Activated CD4-positive, alpha-beta T cell treated with anti-CD3 and anti-CD28 coated beads, Interleukin-2, amount 50 U/mL, for 1 hour (primary cell): Measurements from ENCODE around the gene RAB2B.

Experiments used
- DNase-seq: peaks from one replicate; pipeline ENCODE4 v3.0.0-alpha.2; 2020

Gene RAB2B

GRCh38 chr14:21476925-21477681, at the start of gene RAB2B, which contains the start of gene TOX4:
Gene RAB2B (minus strand): TSS chr14:21476959. CDS start chr14:21476872, 87 bp downstream.
Gene TOX4 (plus strand): TSS chr14:21477195. CDS start chr14:21477279, 84 bp downstream.
- peak; percentile 93 for DNase-seq

- peak; percentile 57 for DNase-seq
Observed at GRCh38 chr14:21525962-21526671, 49.4 kb upstream of the RAB2B start, which contains the start of gene SALL2. Gene SALL2 (minus strand): TSS chr14:21526346. CDS start chr14:21526127, 219 bp downstream.

- DNase-seq: no peak
Observed at GRCh38 chr14:21525571-21525961, 48.8 kb upstream of the RAB2B start.

GRCh38 chr14:21524575-21525490, 48.1 kb upstream of the RAB2B start:
- DNase-seq: no peak

- no peak for DNase-seq
Observed at GRCh38 chr14:21523203-21523602, 46.4 kb upstream of the RAB2B start.

- no peak for DNase-seq
Observed at GRCh38 chr14:21521501-21521900, 44.7 kb upstream of the RAB2B start.

DNA sequence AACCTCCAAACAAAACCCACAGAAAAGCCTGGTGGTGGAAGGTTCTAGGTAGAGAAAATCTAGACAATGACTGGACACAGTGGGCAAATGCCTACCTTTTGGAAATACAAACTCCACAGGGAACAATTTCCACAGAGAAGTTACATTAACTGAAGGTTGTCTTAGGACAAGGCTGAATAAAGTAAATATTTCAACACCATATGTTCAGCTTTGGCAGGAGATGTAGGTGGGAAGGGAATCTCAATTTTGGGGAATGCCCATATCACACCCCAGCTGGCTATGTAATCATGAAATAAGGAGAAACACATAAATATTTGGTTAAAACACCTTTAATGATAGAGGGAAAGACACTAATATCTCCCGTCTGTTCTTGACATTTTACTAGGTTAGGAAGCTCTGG, 44.0 kb upstream of the RAB2B start:
- DNase-seq: no peak

- no peak for DNase-seq
Observed at GRCh38 chr14:21518725-21519124, 42.0 kb upstream of the RAB2B start.

GRCh38 chr14:21514341-21514740, 37.6 kb upstream of the RAB2B start:
- DNase-seq: no peak

DNA sequence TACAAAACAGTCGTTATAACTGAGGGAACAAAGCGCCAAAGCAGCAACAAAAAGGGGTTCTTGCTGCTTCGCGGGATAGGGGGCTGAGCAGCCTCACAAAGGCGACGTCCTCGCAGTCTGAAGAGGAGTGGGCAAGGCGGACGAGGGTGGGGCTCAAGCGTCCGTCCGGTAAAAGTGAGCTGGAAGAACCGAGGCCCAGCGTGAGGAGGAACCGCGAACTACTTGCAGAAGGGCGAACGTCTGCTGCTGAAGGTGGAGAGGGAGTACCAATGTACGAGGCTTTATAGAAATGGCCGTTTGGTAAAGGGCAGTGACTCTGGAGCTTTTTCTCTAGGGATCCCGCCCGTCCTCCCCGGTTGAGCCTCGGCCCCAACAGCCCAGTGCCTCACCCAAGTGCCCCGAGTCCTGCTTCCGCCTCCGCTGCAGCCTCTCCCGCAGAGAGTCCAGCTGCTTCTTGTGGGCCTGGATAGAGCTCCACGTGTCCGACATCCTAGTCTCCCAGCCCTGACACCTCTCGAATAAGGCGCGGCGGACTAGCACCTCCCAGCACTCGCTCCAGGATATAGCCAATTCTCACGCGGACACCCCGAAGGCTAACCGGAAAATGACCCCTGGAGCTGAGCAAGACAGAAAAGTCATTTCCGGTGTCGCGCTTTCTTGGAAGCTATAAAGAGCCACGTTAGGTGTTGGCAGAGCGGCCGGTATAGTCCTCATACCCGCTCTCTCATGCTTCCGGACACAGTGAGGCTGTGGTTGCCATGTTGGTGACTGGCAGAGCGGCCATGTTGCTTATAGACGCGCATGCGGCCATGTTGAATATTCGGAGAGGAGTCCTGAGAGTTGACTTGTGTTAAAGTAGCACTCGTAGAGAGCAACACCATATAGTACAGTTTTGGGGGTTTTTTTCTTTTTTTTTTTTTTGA, 34.2 kb upstream of the RAB2B start, which contains the start of gene METTL3:
Gene METTL3 (minus strand): TSS at position 606 of the 923 bp plus-strand sequence. CDS start 117 bp downstream, at position 489.
- peak; percentile 91 for DNase-seq

DNA sequence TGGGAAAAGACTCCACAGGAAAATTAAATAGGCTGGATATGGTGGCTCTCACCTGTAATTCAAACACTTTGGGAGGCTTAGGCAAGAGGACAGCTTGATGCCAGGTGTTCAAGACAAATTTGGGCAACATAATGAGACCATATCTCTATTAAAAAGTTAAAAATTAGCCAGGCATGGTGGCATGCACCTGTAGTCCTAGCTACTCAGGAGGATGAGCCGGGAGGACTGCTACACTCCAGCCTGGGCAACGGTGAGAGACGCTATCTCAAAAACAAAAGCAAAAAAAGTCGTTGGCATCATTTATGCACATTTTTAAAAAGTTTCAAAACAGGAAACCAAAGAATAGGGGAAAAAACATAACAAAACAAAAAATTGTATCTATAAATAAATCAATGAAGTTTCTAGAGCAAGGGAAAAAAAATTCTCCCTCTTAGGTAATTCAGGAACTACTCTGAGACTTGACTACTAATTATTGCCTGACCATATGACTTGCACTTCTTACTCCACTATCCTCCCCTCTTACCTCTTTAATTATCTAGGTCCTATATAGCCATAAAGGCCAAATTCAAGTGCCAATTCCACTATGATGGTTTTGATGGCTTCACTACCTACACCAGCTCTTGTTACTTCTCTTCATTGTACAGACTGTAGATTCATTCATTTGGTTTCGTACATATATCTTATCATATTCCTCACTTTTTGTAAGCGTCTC, 32.8 kb upstream of the RAB2B start:
- DNase-seq: no peak

- DNase-seq: no peak
Observed at GRCh38 chr14:21506557-21506956, 29.8 kb upstream of the RAB2B start.

- DNase-seq: no peak
Observed at GRCh38 chr14:21505012-21505553, 28.3 kb upstream of the RAB2B start.

DNA sequence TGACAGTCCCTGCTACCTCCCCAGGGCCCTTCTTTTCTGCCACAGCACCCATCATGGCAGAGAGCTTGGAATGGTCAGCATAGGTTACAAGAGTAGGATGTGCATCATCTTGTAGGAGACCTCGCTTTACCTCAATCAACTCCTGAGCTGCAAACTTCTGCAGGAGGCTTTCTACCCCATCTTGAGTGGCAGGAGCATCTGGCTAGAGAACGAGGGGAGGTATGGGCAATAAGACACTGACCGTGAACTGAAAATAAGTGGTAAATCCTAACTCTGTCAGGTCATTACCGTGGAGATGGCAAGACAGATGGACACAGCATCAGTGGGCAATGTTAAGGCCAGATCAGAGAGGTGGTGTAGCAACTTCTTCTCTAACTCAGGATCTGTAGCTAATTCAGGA, 26.6 kb upstream of the RAB2B start:
- no peak for DNase-seq

GRCh38 chr14:21501568-21501967, 24.8 kb upstream of the RAB2B start:
- no peak for DNase-seq

DNA sequence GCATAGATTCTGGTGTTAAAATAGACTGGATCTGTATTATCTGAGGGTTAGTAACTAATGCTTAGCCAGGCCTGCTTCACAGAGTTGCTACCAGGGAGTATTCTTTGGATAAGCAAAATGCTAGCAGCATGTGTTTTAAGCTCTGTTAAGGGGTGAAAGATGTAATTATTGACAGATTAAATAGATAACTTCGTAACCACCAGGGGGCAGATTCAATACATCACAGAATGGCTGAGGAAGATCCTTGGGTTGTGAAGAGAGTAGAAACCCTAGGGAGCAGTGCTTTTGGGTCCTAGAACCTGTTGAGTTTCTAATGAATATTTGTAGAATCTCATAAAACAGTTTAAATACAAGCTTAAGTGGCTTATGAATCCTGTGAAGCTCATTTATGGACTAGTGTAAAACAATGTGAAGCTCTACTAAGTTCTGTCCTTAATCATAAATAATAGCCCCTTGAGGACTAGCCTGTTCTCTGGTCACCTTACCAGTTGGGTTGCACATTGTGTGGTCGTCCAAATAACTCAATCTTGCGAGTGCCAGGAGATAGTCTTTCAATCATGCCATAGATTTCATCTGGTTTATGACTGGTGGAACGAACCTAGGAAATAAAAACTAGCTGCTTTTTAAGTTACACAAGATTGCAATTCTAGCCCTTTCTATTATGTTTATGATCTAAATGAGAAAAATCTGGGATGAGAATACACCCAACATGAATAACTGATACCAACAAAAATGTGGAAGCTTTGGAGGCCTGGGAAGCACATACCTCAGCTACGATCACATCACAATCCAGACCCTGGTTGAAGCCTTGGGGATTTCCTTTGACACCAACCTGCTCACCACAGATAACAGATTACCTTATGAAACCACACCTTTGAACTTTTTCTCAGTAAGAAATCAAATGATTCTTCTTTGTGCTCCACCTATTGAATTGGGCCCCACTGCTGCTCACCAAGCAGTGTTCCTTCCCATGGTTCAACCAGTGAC, 22.1 kb upstream of the RAB2B start:
- no peak for DNase-seq

DNA sequence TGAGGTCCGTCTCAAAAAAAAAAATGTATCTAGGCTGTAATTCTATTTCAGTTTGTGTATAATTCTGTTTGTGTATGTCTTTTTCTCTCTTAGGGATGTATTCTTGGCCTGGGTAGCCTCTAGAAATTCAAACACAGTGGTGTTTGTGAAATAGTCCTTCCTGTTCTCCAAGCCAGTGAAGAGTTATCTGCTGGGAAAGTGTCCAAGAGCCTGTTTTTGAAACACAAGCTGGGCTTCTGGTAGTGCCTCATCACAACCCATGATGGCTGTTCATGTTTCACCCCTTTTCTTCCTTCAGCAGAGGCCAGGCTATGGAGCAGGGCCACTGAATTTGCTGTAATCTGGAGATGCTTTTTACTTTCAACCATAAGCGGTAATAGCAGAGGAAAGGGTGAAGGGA, 19.7 kb upstream of the RAB2B start:
- no peak for DNase-seq

DNA sequence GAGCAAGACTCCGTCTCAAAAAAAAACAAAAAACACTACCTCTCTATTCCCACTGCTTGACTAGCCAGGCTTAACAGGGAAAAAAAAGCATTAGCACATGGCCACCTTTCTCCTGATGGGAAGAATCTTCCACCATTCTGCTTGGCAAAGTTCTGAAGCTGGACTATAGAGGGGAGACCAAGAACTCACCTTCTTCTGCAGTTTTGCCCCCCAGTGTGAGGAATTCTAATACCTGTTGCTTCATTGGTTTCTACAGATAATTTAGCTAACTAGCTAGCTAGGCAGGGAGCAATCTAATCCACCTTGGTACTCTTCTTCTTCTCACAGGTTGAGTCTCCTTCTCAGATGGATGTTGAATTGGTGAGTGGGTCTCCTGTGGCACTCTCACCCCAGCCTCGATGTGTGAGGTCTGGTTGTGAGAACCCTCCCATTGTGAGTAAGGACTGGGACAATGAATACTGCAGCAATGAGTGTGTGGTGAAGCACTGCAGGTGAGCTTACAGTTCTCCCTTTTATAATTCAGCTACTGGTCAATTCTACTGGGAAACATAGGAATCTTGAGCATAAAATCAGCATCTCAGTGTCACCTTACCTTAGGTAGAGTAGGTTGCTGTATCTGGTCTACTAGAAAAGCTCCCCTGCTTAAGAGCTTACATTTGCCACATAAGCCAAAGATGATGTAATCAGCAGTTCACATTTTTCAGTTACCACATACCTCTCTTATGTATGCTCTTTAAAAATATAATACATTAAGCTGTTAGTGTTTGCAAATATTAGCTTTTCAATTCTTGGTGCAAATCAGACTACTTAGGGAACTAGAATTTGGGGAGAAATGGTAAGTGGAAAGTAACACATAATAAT, 18.4 kb upstream of the RAB2B start:
- DNase-seq: no peak
